Neuronal stem cell (in vitro differentiated cells): ENCODE results near the gene ARMC2.

Source experiments
- DNase-seq: peaks from one replicate; pipeline ENCODE4 v3.0.0-alpha.2; 2013; ENCODE audit warnings: low spot score
- H2AFZ ChIP-seq: one replicate; pipeline ENCODE4 v1.6.1; 2013; ENCODE audit warnings: mild to moderate bottlenecking, low read length, inconsistent platforms
- H2AK5ac ChIP-seq: 2 replicates; pipeline ENCODE4 v1.6.1; 2013; ENCODE audit warnings: low read depth, mild to moderate bottlenecking, inconsistent platforms, low read length, moderate library complexity, mixed read lengths
- H2BK120ac ChIP-seq: 2 replicates; pipeline ENCODE4 v1.6.1; 2013; ENCODE audit warnings: low read depth, mild to moderate bottlenecking, inconsistent platforms, low read length, moderate library complexity, mixed read lengths
- H2BK12ac ChIP-seq: one replicate; pipeline ENCODE4 v1.6.1; 2013; ENCODE audit warnings: low read length, inconsistent platforms
- H2BK15ac ChIP-seq: 2 replicates; pipeline ENCODE4 v1.6.1; 2013; ENCODE audit warnings: mild to moderate bottlenecking, low read length, inconsistent platforms, mixed read lengths
- H2BK5ac ChIP-seq: one replicate; pipeline ENCODE4 v1.6.1; 2013; ENCODE audit warnings: inconsistent platforms, mild to moderate bottlenecking, low read length, moderate library complexity
- H3K14ac ChIP-seq: one replicate; pipeline ENCODE4 v1.6.1; 2013; ENCODE audit warnings: low read length, inconsistent platforms
- H3K18ac ChIP-seq: 2 replicates; pipeline ENCODE4 v1.6.1; 2013; ENCODE audit warnings: low read length, inconsistent platforms
- H3K23ac ChIP-seq: 2 replicates; pipeline ENCODE4 v1.6.1; 2013; ENCODE audit warnings: low read depth, mild to moderate bottlenecking, mixed read lengths, low read length, inconsistent platforms; ENCODE audit not compliant: poor library complexity
- H3K27ac ChIP-seq: replicated peaks from 3 replicates; pipeline ENCODE4 v1.5.1; 2013; ENCODE audit warnings: low read length, inconsistent platforms
- H3K27me3 ChIP-seq, 3 experiments: 2 replicates each; pipeline ENCODE4 v1.6.1; 2013; ENCODE audit warnings: low read length in 3 of 3, mild to moderate bottlenecking in 2 of 3, inconsistent platforms in 1 of 3, low read depth in 1 of 3, mixed read lengths in 1 of 3, moderate library complexity in 1 of 3; ENCODE audit not compliant: control insufficient read depth in 3 of 3, insufficient read depth in 3 of 3
- H3K36me3 ChIP-seq, 2 donors: replicated peaks in 1 of 2; 2 replicates each; pipeline ENCODE4 v1.6.1; 2013; ENCODE audit warnings: low read length in 2 of 2; ENCODE audit not compliant: control insufficient read depth in 2 of 2, insufficient read depth in 2 of 2
- H3K4ac ChIP-seq: 2 replicates; pipeline ENCODE4 v1.6.1; 2013; ENCODE audit warnings: inconsistent platforms, mild to moderate bottlenecking, low read length, moderate library complexity
- H3K4me1 ChIP-seq, 2 donors: 1 replicate in 1 of 2; 2 replicates in 1 of 2; pipeline ENCODE4 v1.6.1; 2013; ENCODE audit warnings: low read length in 2 of 2, low read depth in 1 of 2; ENCODE audit not compliant: control insufficient read depth in 2 of 2, insufficient read depth in 1 of 2
- H3K4me2 ChIP-seq: one replicate; pipeline ENCODE4 v1.6.1; 2013; ENCODE audit warnings: mild to moderate bottlenecking, low read length, inconsistent platforms; ENCODE audit not compliant: insufficient read depth, poor library complexity, severe bottlenecking
- H3K4me3 ChIP-seq, 2 donors: 2 replicates each; pipeline ENCODE4 v1.5.1; 2013; ENCODE audit warnings: low read length in 2 of 2, mild to moderate bottlenecking in 2 of 2, inconsistent platforms in 1 of 2, moderate library complexity in 1 of 2
- H3K79me1 ChIP-seq: one replicate; pipeline ENCODE4 v1.6.1; 2013; ENCODE audit warnings: low read depth, mild to moderate bottlenecking, inconsistent platforms, low read length, moderate library complexity
- H3K9ac ChIP-seq: one replicate; pipeline ENCODE4 v1.6.1; 2013; ENCODE audit warnings: mild to moderate bottlenecking, low read depth, low read length, inconsistent platforms; ENCODE audit not compliant: poor library complexity
- H3K9me3 ChIP-seq, 2 donors: replicated peaks in 1 of 2; 2 replicates each; pipeline versions ENCODE3 to v1.6.1; 2013; ENCODE audit warnings: low read length in 2 of 2, mild to moderate bottlenecking in 2 of 2, inconsistent platforms in 1 of 2, low read depth in 1 of 2, mixed read lengths in 1 of 2, moderate library complexity in 1 of 2; ENCODE audit not compliant: control insufficient read depth in 2 of 2, insufficient read depth in 1 of 2
- H4K8ac ChIP-seq: one replicate; pipeline ENCODE4 v1.6.1; 2013; ENCODE audit warnings: low read depth, mild to moderate bottlenecking, inconsistent platforms, low read length, moderate library complexity
- H4K91ac ChIP-seq: one replicate; pipeline ENCODE4 v1.6.1; 2013; ENCODE audit warnings: low read length, low read depth, mild to moderate bottlenecking, inconsistent platforms; ENCODE audit not compliant: poor library complexity
- WGBS, 2 donors: extraction: QIAGEN DNeasy Blood & Tissue Kit; methylation state at CpG; one replicate each; pipeline ENCODE4 v1.1.7; 2013; ENCODE audit warnings: missing lambda C conversion rate in 2 of 2, mixed read lengths in 1 of 2; ENCODE audit not compliant: insufficient read length in 2 of 2, insufficient replicate concordance in 1 of 2; ENCODE audit errors: extremely low coverage in 2 of 2; 5-methylcytosine and 5-hydroxymethylcytosine counted together

ARMC2 gene

GRCh38 chr6:108985301-108985700 lies 137.1 kb downstream of the ARMC2 start:
- Histone ChIP-seq H3K27me3 (no peaks in the 10 kb centered on the region), H3K4me2 (no peak overlapping the region), H3K4me1 (no peaks in the 10 kb centered on the region), H2AK5ac (no peak overlapping the region), H2BK120ac (no peak overlapping the region), H3K14ac (no peak overlapping the region), H3K4me3 (no peak overlapping the region), H3K36me3 (peaks cover 8 to 50% of the 10 kb centered on the region in 2 donors), H4K91ac (no peak overlapping the region), H2BK12ac (no peak overlapping the region), H2BK15ac (no peak overlapping the region), H2AFZ (no peak overlapping the region), H4K8ac (no peak overlapping the region), H3K23ac (no peak overlapping the region), H3K4ac (no peak overlapping the region), H3K9ac (no peak overlapping the region), H3K9me3 (no peaks in the 10 kb centered on the region), H3K18ac (no peak overlapping the region), H2BK5ac (no peak overlapping the region), H3K27ac (no peak overlapping the region), H3K79me1 (no peaks in the 10 kb centered on the region)
- no peak for DNase-seq

- H4K8ac ChIP-seq, result no peak overlapping the region
Observed at GRCh38 chr6:108987156-108987555, 138.9 kb downstream of the ARMC2 start.

GRCh38 chr6:108988296-108988695 lies 140.1 kb downstream of the ARMC2 start:
- no peak overlapping the region for H3K4me2 ChIP-seq
- H3K79me1 ChIP-seq, result no peaks in the 10 kb centered on the region
- no CpG with 5 or more reads among the region's 3 CpGs for WGBS, 2 donors
- H3K14ac ChIP-seq, result no peak overlapping the region
- H4K8ac ChIP-seq, result no peak overlapping the region
- H3K27me3 ChIP-seq, result no peaks in the 10 kb centered on the region
- H3K4me3 ChIP-seq, result no peak overlapping the region
- no peak overlapping the region for H4K91ac ChIP-seq
- H2AK5ac ChIP-seq, result no peak overlapping the region
- no peak overlapping the region for H3K9ac ChIP-seq
- no peak overlapping the region for H2AFZ ChIP-seq
- no peak overlapping the region for H2BK15ac ChIP-seq
- H3K4ac ChIP-seq, result no peak overlapping the region
- H3K27ac ChIP-seq, result no peak overlapping the region
- peaks cover 8 to 80% of the 10 kb centered on the region in 2 donors for H3K36me3 ChIP-seq
- H3K23ac ChIP-seq, result no peak overlapping the region
- H2BK5ac ChIP-seq, result no peak overlapping the region
- no peaks in the 10 kb centered on the region for H3K4me1 ChIP-seq
- no peak overlapping the region for H3K18ac ChIP-seq
- no peaks in the 10 kb centered on the region for H3K9me3 ChIP-seq
- H2BK120ac ChIP-seq, result no peak overlapping the region
- H2BK12ac ChIP-seq, result no peak overlapping the region
- no peak for DNase-seq

More at GRCh38 chr6:108987156-108987555, 138.9 kb downstream of the ARMC2 start:
- no peak for DNase-seq
- H3K4ac ChIP-seq, result no peak overlapping the region
- H3K27me3 ChIP-seq, result no peaks in the 10 kb centered on the region
- no peak overlapping the region for H3K27ac ChIP-seq
- no peak overlapping the region for H3K18ac ChIP-seq
- H3K14ac ChIP-seq, result no peak overlapping the region
- no peaks in the 10 kb centered on the region for H3K9me3 ChIP-seq
- peaks cover 8 to 69% of the 10 kb centered on the region in 2 donors for H3K36me3 ChIP-seq
- no peak overlapping the region for H2BK5ac ChIP-seq
- no peak overlapping the region for H2BK120ac ChIP-seq
- H2BK12ac ChIP-seq, result no peak overlapping the region
- H3K4me2 ChIP-seq, result no peak overlapping the region
- no peak overlapping the region for H3K23ac ChIP-seq
- no peak overlapping the region for H2AK5ac ChIP-seq
- H2AFZ ChIP-seq, result no peak overlapping the region
- H2BK15ac ChIP-seq, result no peak overlapping the region
- H3K79me1 ChIP-seq, result no peaks in the 10 kb centered on the region
- H3K4me3 ChIP-seq, result no peak overlapping the region
- H4K91ac ChIP-seq, result no peak overlapping the region
- H3K9ac ChIP-seq, result no peak overlapping the region
- no peaks in the 10 kb centered on the region for H3K4me1 ChIP-seq

DNA sequence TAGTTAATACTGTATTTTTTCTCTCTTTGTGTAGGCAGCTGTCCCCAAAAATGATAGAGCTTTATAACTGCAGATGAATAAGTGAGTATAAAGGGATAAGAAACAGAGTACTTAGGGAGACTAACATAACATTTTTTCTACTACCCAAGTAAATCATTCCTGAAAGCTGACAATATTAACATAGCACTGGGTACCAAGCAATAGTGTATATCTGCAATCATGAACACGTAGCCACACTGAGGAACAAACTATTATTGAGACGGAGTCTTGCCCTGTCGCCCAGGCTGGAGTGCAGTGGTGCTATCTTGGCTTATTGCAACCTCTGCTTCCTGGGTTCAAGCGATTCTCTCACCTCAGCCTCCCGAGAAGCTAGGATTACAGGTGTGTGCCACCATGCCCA lies 140.5 kb downstream of the ARMC2 start:
- DNase-seq, result no peak
- Histone ChIP-seq H2BK120ac (no peak overlapping the region), H2AFZ (no peak overlapping the region), H2BK5ac (no peak overlapping the region), H3K4me1 (no peaks in the 10 kb centered on the region), H3K4me3 (no peak overlapping the region), H3K23ac (no peak overlapping the region), H3K14ac (no peak overlapping the region), H3K36me3 (peaks cover 8 to 85% of the 10 kb centered on the region in 2 donors), H2BK15ac (no peak overlapping the region), H3K4me2 (no peak overlapping the region), H2BK12ac (no peak overlapping the region), H2AK5ac (no peak overlapping the region), H3K79me1 (no peaks in the 10 kb centered on the region), H3K9me3 (no peaks in the 10 kb centered on the region), H3K27me3 (no peaks in the 10 kb centered on the region), H4K91ac (no peak overlapping the region), H3K4ac (no peak overlapping the region), H3K9ac (no peak overlapping the region), H3K18ac (no peak overlapping the region), H4K8ac (no peak overlapping the region), H3K27ac (no peak overlapping the region)
- no CpG with 5 or more reads among the region's 5 CpGs for WGBS, 2 donors
